ENCODE measurements around the gene FGF12. TPM values are rescaled to one million over a fixed set of nuclear protein-coding genes. Genes with fewer than 3 reads are reported as not detected.

Gene FGF12
- total RNA-seq, 2 experiments from 2014 or later, result not detected

DNA sequence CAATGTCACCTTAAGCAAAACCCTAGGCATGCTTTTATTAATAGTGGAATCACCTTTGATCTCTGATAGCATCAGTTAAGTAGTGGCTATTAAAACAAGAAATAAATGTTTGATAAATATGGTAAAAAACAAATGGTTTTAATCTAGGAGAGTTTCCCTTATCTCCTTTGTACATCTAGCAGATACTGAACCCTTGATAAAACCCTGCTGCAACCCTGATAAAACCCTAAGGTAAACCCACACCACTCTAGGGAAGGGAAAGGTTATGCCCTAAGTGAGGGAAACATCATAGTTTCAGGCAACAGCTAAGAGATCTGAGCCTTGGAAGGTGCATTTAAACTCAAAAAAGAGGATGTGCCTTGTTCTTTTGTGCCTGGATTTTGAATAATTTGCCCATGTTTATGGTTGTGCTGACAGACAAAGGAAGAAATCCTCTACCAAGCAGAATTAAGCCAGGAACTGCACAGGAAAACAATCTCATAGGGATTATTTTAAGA is 309.7 kb downstream of the FGF12 start:
- no peak for ATAC-seq (ENCODE audit: poor library complexity)
- H3K36me3 Mint-ChIP-seq (ENCODE audit: low read depth), result no peaks in the 10 kb centered on the region
- DNase-seq, result no peak
- H3K4me3 Mint-ChIP-seq, result no peak overlapping the region
- H3K9me3 Mint-ChIP-seq, result no peaks in the 10 kb centered on the region
- POLR2A ChIA-PET, result no interaction called here
- no peaks in the 10 kb centered on the region for H3K9me3 ChIP-seq (ENCODE audit: control insufficient read depth in 1 of 2, insufficient read depth in 1 of 2, low read length in 2 of 2)
- CTCF ChIA-PET, result no interaction called here
- H3K27ac Mint-ChIP-seq, result no peak overlapping the region
- H3K4me1 ChIP-seq (ENCODE audit: insufficient read depth, low read length), result no peaks in the 10 kb centered on the region
- H3K27me3 Mint-ChIP-seq, result peaks cover 16% of the 10 kb centered on the region
- no peaks in the 10 kb centered on the region for H3K27me3 ChIP-seq (ENCODE audit: control insufficient read depth in 1 of 2, insufficient read depth in 2 of 2, low read length in 2 of 2)
- TF ChIP-seq, protein P1, sequence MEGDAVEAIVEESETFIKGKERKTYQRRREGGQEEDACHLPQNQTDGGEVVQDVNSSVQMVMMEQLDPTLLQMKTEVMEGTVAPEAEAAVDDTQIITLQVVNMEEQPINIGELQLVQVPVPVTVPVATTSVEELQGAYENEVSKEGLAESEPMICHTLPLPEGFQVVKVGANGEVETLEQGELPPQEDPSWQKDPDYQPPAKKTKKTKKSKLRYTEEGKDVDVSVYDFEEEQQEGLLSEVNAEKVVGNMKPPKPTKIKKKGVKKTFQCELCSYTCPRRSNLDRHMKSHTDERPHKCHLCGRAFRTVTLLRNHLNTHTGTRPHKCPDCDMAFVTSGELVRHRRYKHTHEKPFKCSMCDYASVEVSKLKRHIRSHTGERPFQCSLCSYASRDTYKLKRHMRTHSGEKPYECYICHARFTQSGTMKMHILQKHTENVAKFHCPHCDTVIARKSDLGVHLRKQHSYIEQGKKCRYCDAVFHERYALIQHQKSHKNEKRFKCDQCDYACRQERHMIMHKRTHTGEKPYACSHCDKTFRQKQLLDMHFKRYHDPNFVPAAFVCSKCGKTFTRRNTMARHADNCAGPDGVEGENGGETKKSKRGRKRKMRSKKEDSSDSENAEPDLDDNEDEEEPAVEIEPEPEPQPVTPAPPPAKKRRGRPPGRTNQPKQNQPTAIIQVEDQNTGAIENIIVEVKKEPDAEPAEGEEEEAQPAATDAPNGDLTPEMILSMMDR (IDR thresholded peaks at IDR 0.05), result no peak
- H3K27ac ChIP-seq (ENCODE audit: low read depth in 1 of 2, low read length in 2 of 2), result no peak overlapping the region
- H3K36me3 ChIP-seq (ENCODE audit: insufficient read depth, low read length), result no peaks in the 10 kb centered on the region
- no peaks in the 10 kb centered on the region for H3K4me1 Mint-ChIP-seq (ENCODE audit: low read depth)
- no peak overlapping the region for H3K4me3 ChIP-seq (ENCODE audit: low read length)
- intact Hi-C loops (cut with DNase I, micrococcal nuclease), result no loop called here

DNA sequence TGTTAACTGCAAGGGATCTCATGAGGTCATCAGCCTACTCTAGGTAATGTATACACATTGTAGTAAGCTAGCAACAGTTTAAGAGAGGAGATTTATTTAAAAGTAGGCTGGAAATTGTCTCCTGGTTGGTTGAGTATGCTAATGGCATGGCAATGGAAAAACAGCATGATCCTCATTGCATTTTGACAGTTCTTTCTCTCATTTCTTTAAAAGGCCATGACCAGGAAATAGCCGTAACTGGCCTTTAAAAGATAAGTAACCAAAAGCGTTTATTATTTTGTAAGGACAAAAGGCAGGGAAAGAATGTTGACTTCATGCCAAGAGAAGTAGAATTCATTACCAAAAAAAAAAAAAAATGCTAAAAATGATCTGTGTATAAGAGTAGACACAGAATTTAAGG is 310.3 kb downstream of the FGF12 start:
- TF ChIP-seq, protein P1 (IDR thresholded peaks at IDR 0.05), result no peak
- no peaks in the 10 kb centered on the region for H3K36me3 Mint-ChIP-seq (ENCODE audit: low read depth)
- ATAC-seq (ENCODE audit: poor library complexity) (no peak), DNase-seq (no peak)
- no peak overlapping the region for H3K4me3 ChIP-seq (ENCODE audit: low read length)
- CTCF ChIA-PET, result no interaction called here
- no peak overlapping the region for H3K27ac ChIP-seq (ENCODE audit: low read depth in 1 of 2, low read length in 2 of 2)
- no peaks in the 10 kb centered on the region for H3K4me1 Mint-ChIP-seq (ENCODE audit: low read depth)
- H3K27ac Mint-ChIP-seq, result no peak overlapping the region
- H3K36me3 ChIP-seq (ENCODE audit: insufficient read depth, low read length), result no peaks in the 10 kb centered on the region
- intact Hi-C loops (cut with DNase I, micrococcal nuclease), result no loop called here
- no peaks in the 10 kb centered on the region for H3K9me3 ChIP-seq (ENCODE audit: control insufficient read depth in 1 of 2, insufficient read depth in 1 of 2, low read length in 2 of 2)
- no peaks in the 10 kb centered on the region for H3K4me1 ChIP-seq (ENCODE audit: insufficient read depth, low read length)
- no peaks in the 10 kb centered on the region for H3K9me3 Mint-ChIP-seq
- no peaks in the 10 kb centered on the region for H3K27me3 ChIP-seq (ENCODE audit: control insufficient read depth in 1 of 2, insufficient read depth in 2 of 2, low read length in 2 of 2)
- H3K4me3 Mint-ChIP-seq, result no peak overlapping the region
- POLR2A ChIA-PET, result no interaction called here
- H3K27me3 Mint-ChIP-seq, result peaks cover 20% of the 10 kb centered on the region

DNA sequence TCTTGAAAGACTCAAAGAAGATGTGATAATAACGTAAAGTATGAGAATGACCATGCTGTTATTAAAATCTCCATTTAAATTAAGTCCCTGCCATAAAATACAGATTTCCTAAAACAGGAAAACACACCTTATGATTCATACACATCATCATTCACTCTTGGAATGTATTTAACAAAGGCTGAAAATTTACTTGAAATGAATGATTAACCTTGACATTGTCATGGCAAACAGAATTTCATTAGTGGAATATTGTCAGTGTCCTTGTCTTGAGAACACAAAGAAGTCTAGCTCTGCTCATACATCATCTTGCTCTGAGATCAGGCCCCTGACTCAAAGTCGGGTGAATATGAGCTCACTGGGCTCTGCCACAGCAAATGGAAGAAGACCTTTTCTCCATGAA is 313.9 kb downstream of the FGF12 start:
- Histone ChIP-seq H3K27me3 (ENCODE audit: control insufficient read depth in 1 of 2, insufficient read depth in 2 of 2, low read length in 2 of 2) (peaks cover 15 to 24% of the 10 kb centered on the region in 2 experiments), H3K9me3 (ENCODE audit: control insufficient read depth in 1 of 2, insufficient read depth in 1 of 2, low read length in 2 of 2) (peaks cover 0 to 15% of the 10 kb centered on the region in 2 experiments), H3K27ac (ENCODE audit: low read depth in 1 of 2, low read length in 2 of 2) (no peak overlapping the region), H3K4me3 (ENCODE audit: low read length) (no peak overlapping the region), H3K4me1 (ENCODE audit: insufficient read depth, low read length) (no peaks in the 10 kb centered on the region), H3K36me3 (ENCODE audit: insufficient read depth, low read length) (no peaks in the 10 kb centered on the region)
- Mint-ChIP-seq H3K27ac (no peak overlapping the region), H3K4me3 (no peak overlapping the region), H3K27me3 (peaks cover 38% of the 10 kb centered on the region), H3K4me1 (ENCODE audit: low read depth) (no peaks in the 10 kb centered on the region), H3K36me3 (ENCODE audit: low read depth) (no peaks in the 10 kb centered on the region), H3K9me3 (no peaks in the 10 kb centered on the region)
- intact Hi-C loops (cut with DNase I, micrococcal nuclease), result no loop called here
- ATAC-seq (ENCODE audit: poor library complexity) (no peak), DNase-seq (no peak)
- POLR2A ChIA-PET, result no interaction called here
- TF ChIP-seq, protein P1 (IDR thresholded peaks at IDR 0.05), result no peak
- CTCF ChIA-PET, result no interaction called here
